Mucosa of descending colon (tissue), 3 donors: Measurements from ENCODE around the gene SPTBN2. TPM values are rescaled to one million over a fixed set of nuclear protein-coding genes. Genes with fewer than 3 reads are reported as not detected.
"Not testable (repeated sequence)": the region's sequence is repeated elsewhere in the genome, so short reads cannot be mapped to it uniquely, and the experiment has no call there.

Source experiments
- ATAC-seq: fragments of 200-7000 bp; cut with Tn5 transposase; one replicate; pipeline ENCODE4 v1.9.1; 2020; ENCODE audit warnings: mild to moderate bottlenecking, moderate library complexity
- DNase-seq, 3 donors: peaks; one replicate each; pipeline ENCODE4 v3.0.0-alpha.2; 2020
- H3K36me3 ChIP-seq: fragments of 200-600 bp; one replicate; pipeline ENCODE4 v1.8.0; 2021; ENCODE audit warnings: low read depth, mild to moderate bottlenecking
- H3K4me1 ChIP-seq: fragments of 200-600 bp; one replicate; pipeline ENCODE4 v1.8.0; 2021; ENCODE audit warnings: low read depth, mild to moderate bottlenecking
- H3K4me3 ChIP-seq: fragments of 200-600 bp; one replicate; pipeline ENCODE4 v1.8.0; 2021; ENCODE audit warnings: mild to moderate bottlenecking
- H3K9me3 ChIP-seq: fragments of 200-600 bp; one replicate; pipeline ENCODE4 v1.8.0; 2021; ENCODE audit warnings: mild to moderate bottlenecking
- intact Hi-C, 2 donors: fragments of 100-400 bp; cut with DNase I in 1 of 2; cut with micrococcal nuclease in 1 of 2; formaldehyde crosslinking; loops; one replicate each; pipeline versions ENCODE4 v1.11.0 to v1.11.1; 2022; cut with DNase I, micrococcal nuclease
- total RNA-seq, 3 donors: library from RNA; stranded (reverse); fragmentation: NEBNext Ultra II Directional in 2 of 3; extraction: Animal tissue kit (Norgen Biotek cat#: 25700) in 2 of 3; gene quantifications; one replicate each; pipeline versions ENCODE4 v1.2.1 to v1.2.4, GENCODE V29; 2021 to 2023
- TF ChIP-seq, protein P1 (sequence below): fragments of 200-600 bp; IDR thresholded peaks from one replicate; pipeline ENCODE4 v1.8.0; 2022; ENCODE audit warnings: antibody characterized with exemption, mild to moderate bottlenecking
- donor health status: DM: no; HTN: no; CAD: no; lungs with moderate emphysema.
- donor health status: DM: no; HTN: no; CAD: no.
- donor health status: DM: no; HTN: yes; CAD: no.

SPTBN2 gene
- total RNA-seq, 3 donors from 2014 or later: 3.7 to 10.0 (median 6.3) TPM

DNA sequence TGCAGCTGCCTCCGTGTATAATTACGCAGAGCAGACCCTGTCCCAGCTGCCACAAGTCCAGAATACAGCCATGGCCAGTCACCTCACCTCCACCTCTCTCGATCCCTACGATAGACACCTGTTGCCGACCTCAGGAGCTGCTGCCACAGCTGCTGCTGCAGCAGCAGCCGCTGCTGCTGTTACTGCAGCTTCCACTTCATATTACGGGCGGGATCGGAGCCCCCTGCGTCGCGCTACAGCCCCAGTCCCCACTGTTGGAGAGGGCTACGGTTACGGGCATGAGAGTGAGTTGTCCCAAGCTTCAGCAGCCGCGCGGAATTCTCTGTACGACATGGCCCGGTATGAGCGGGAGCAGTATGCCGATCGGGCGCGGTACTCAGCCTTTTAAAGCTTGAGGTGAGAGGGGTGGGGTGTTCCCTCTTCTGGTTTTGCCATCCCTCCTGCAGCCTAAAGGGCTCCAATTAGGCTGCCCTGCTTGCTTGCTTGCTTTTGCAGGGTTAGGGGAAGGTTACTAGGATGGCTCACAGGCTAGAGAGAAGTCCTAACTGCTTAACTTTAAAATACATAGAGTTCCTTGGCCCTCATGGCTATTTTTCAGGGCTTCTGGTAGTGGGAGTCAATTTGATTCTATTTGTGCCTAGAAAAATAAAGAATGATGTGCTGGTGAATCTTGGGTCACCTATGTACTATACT lies 85.1 kb downstream of the SPTBN2 start:
- TF ChIP-seq, protein P1, sequence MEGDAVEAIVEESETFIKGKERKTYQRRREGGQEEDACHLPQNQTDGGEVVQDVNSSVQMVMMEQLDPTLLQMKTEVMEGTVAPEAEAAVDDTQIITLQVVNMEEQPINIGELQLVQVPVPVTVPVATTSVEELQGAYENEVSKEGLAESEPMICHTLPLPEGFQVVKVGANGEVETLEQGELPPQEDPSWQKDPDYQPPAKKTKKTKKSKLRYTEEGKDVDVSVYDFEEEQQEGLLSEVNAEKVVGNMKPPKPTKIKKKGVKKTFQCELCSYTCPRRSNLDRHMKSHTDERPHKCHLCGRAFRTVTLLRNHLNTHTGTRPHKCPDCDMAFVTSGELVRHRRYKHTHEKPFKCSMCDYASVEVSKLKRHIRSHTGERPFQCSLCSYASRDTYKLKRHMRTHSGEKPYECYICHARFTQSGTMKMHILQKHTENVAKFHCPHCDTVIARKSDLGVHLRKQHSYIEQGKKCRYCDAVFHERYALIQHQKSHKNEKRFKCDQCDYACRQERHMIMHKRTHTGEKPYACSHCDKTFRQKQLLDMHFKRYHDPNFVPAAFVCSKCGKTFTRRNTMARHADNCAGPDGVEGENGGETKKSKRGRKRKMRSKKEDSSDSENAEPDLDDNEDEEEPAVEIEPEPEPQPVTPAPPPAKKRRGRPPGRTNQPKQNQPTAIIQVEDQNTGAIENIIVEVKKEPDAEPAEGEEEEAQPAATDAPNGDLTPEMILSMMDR: no peak
- Histone ChIP-seq H3K36me3 (peaks cover 3% of the 10 kb centered on the region), H3K4me3 (no peak overlapping the region), H3K9me3 (no peaks in the 10 kb centered on the region), H3K4me1 (peaks cover 53% of the 10 kb centered on the region)
- ATAC-seq (no peak), DNase-seq (no peak)
- intact Hi-C loops: no loop called here

DNA sequence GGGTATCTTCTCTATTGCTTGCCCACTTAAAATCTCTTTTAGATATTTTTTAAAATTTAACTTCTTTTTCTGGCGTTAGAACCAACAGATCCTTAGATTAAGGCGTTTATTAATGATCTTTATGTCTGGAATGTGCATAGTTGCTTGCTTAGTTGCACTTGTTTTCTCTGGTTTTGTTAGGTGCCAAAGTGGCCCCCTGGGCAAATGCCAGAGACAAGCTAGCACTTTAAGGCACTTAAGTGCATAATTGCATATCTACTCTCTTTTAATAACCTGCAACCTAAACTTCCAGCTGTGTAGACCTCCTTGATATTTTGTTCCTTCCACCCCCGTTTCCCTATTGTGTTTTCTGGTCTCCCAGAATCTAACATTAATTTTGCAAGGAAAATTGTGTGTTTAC lies 87.2 kb downstream of the SPTBN2 start:
- peaks cover 62% of the 10 kb centered on the region for H3K4me1 ChIP-seq
- peaks cover 3% of the 10 kb centered on the region for H3K36me3 ChIP-seq
- H3K4me3 ChIP-seq: no peak overlapping the region
- ATAC-seq: no peak
- intact Hi-C loops: no loop called here
- TF ChIP-seq, protein P1: no peak
- no peak for DNase-seq
- no peaks in the 10 kb centered on the region for H3K9me3 ChIP-seq

DNA sequence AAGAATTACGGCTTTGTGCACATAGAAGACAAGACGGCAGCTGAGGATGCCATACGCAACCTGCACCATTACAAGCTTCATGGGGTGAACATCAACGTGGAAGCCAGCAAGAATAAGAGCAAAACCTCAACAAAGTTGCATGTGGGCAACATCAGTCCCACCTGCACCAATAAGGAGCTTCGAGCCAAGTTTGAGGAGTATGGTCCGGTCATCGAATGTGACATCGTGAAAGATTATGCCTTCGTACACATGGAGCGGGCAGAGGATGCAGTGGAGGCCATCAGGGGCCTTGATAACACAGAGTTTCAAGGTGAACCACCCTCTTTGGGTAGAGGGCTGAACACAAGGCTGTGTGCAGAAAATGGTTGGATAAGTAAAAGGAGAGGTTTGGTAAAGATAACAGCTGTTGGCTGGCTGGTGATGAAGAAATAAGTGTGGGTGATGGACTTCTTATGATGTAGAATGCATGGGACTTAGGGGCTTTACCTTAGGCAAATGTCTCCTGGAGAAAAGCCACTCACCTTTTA lies 89.1 kb downstream of the SPTBN2 start:
- intact Hi-C loops, ATAC-seq, DNase-seq, H3K9me3 ChIP-seq, H3K4me3 ChIP-seq, H3K36me3 ChIP-seq: not testable (repeated sequence)
- H3K4me1 ChIP-seq: peaks cover 61% of the 10 kb centered on the region

DNA sequence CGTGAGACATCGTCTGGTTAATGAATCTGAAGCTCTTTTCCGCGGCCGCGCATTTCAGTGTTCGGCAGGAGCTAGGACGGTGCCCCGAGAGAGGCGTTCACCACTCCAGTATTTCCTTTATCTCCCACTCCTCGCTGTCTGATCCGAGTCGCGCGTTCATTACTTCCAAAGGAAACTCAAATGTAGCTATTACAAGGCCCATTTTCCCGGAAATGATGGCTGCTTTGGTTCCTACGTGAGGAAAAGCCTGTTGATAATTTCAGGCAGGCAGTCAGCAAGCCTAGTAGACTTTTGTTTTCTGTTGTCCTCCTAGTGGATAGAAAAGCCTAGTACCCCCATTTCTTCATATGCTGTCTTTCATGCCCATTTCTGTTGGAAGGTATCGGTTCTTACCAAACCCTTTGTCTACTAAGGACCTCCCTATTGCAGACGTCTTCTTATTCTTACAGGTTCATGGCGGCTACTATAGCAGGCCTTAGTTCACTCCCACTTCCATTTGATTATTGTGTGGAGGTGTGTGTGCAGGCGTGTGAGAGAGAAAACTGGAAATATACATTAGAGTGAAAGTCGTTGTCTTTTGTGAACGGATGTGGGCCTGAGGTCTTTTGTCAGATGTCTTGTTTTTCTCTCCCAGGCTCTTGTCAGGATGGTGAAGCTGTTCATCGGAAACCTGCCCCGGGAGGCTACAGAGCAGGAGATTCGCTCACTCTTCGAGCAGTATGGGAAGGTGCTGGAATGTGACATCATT lies 89.8 kb downstream of the SPTBN2 start:
- ATAC-seq: peak; percentile 1

DNA sequence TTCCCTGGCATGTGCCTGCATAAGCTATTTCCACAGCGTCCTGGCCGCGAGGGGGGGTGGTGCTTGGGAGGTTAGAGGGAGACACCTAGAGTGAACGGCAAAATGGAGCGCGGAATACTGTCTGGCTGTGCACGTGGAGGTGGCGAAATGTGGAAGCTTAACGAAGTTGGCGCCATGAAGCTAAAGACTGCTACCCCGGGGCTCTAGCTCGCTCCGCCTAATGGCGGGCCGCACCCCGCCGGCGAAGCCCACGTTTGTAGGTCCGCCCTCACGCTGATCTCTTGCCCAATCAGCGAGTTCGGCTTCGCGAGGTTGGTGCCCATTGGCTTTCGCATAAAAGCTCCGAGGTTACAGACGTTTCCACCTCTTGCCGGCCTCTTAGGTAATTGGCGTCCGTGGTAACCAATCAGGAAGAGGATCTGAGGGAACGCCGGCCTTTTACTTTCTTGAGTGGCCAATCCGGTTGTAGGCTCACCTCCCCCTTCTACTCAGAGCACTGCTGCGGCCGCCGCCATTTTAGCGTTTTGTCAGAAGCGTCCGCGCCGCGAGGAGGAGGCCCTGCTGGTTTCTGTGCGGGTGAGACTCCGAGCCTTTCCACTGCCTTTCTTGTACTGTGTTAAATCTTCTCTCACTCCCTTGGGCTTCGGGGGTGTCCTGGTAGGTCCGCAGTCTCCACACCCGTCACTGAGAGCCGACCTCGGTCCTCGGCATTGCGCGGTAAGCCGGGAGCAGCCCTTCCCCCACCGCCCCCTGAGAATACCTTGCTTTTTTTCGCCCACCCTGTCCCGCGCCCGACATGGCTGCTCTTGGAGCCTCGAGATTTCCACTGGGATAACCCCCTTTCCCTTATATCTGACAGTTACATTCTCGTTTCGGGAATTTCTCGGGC lies 90.6 kb downstream of the SPTBN2 start, which contains the start of gene RBM4:
Gene RBM4 (plus strand): TSS at position 527 of the 889 bp plus-strand sequence. CDS start 1,009 bp downstream, outside the sequence.
- peak within 1 kb of the TSS; percentile 76 for H3K4me3 ChIP-seq
- H3K36me3 ChIP-seq: no peaks in the 10 kb centered on the region
- ATAC-seq (peak; percentile 96), DNase-seq (peak; percentile 95 to 98 (median 97))
- peaks cover 47% of the 10 kb centered on the region for H3K4me1 ChIP-seq
- intact Hi-C loops: no loop called here
- H3K9me3 ChIP-seq: no peaks in the 10 kb centered on the region
- TF ChIP-seq, protein P1: peak; percentile 17

More for the DNA sequence above, 89.8 kb downstream of the SPTBN2 start:
- Histone ChIP-seq H3K4me1 (peaks cover 55% of the 10 kb centered on the region), H3K9me3 (no peaks in the 10 kb centered on the region), H3K4me3 (peak overlapping the region; percentile 76), H3K36me3 (peaks cover 3% of the 10 kb centered on the region)
- DNase-seq: peak in 1 of 3 donors; percentile 55
- intact Hi-C loops: no loop called here
- TF ChIP-seq, protein P1: no peak
